ENCODE results near the gene ST6GALNAC2. TPM values are rescaled to one million over a fixed set of nuclear protein-coding genes. Genes with fewer than 3 reads are reported as not detected.
"Not testable (repeated sequence)": the region's sequence is repeated elsewhere in the genome, so short reads cannot be mapped to it uniquely, and the experiment has no call there.

Gene ST6GALNAC2
- total RNA-seq, 4 donors from 2014 or later, result 71.1 to 94.3 (median 80.3) TPM

GRCh38 chr17:76528528-76529223 lies 57.0 kb downstream of the ST6GALNAC2 start:
- Histone ChIP-seq H3K27ac (peak overlapping the region; percentile 94), H3K9me3 (no peaks in the 10 kb centered on the region), H3K4me3 (peak overlapping the region; percentile 19), H3K4me1 (peaks cover 62% of the 10 kb centered on the region), H3K27me3 (no peaks in the 10 kb centered on the region), H3K36me3 (no peaks in the 10 kb centered on the region)
- TF ChIP-seq EP300 (IDR thresholded peaks at IDR 0.05) (no peak), POLR2A (IDR thresholded peaks at IDR 0.05) (no peak), CTCF (IDR thresholded peaks at IDR 0.05) (peak in 1 of 2 donors; percentile 15), POLR2AphosphoS5 (IDR thresholded peaks at IDR 0.05) (no peak)
- no peak for DNase-seq (ENCODE audit: low spot score in 2 of 2)
- WGBS, result 47% methylated on average over 30 of the region's 31 CpGs

GRCh38 chr17:76528156-76528527 lies 57.5 kb downstream of the ST6GALNAC2 start:
- H3K36me3 ChIP-seq, result no peaks in the 10 kb centered on the region
- no peak for TF ChIP-seq CTCF (IDR thresholded peaks at IDR 0.05)
- no peak for TF ChIP-seq POLR2AphosphoS5 (IDR thresholded peaks at IDR 0.05)
- TF ChIP-seq EP300 (IDR thresholded peaks at IDR 0.05), result no peak
- TF ChIP-seq POLR2A (IDR thresholded peaks at IDR 0.05), result no peak
- peaks cover 66% of the 10 kb centered on the region for H3K4me1 ChIP-seq
- H3K27me3 ChIP-seq, result no peaks in the 10 kb centered on the region
- no peaks in the 10 kb centered on the region for H3K9me3 ChIP-seq
- DNase-seq (ENCODE audit: low spot score in 2 of 2), result no peak
- 82% methylated on average over 15 of the region's 15 CpGs for WGBS
- H3K27ac ChIP-seq, result peak overlapping the region; percentile 94
- H3K4me3 ChIP-seq, result peak overlapping the region; percentile 5

DNA sequence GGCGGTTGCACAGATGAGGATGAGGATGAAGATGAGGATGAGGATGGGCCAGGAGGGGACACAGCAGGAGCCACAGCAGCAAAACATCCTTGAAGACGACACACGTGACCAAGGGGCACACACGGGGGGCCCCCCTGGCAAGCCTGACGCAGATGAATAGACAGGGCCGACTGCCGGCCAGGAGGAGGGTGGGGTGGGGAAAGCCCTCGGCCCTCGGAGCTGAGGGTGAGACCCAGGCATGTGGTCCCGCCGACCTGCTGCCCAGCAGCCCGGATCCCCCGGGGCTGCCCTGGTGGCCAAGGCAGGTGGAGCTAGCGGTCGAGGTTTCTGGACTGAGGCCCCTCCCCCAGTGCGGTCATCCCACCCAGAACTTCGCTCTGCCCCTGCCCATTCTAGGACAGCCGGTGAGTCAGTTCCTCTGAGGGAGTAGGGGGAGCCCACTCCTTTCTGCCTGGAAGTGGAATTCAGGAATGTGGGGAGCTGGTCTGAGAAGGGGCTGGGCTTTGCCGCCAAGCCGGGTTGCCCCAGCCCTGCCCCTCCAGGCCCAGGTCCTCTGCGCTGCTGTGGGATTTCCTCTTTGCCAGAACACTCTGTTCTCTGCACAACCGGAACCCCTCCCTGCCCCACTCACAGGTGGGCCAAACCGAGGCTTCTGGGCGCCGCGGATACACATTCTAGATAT lies 58.1 kb downstream of the ST6GALNAC2 start:
- Histone ChIP-seq H3K27ac (peak overlapping the region; percentile 94), H3K4me1 (peaks cover 69% of the 10 kb centered on the region), H3K9me3 (no peaks in the 10 kb centered on the region), H3K36me3 (no peaks in the 10 kb centered on the region), H3K4me3 (peak overlapping the region; percentile 5), H3K27me3 (no peaks in the 10 kb centered on the region)
- TF ChIP-seq EP300 (IDR thresholded peaks at IDR 0.05) (no peak), CTCF (IDR thresholded peaks at IDR 0.05) (peak in 1 of 2 donors; percentile 22), POLR2AphosphoS5 (IDR thresholded peaks at IDR 0.05) (peak in 2 of 3 donors; percentile 12 to 52), POLR2A (IDR thresholded peaks at IDR 0.05) (no peak)
- WGBS, result 43% methylated on average over 13 of the region's 26 CpGs
- DNase-seq (ENCODE audit: low spot score in 2 of 2), result no peak

DNA sequence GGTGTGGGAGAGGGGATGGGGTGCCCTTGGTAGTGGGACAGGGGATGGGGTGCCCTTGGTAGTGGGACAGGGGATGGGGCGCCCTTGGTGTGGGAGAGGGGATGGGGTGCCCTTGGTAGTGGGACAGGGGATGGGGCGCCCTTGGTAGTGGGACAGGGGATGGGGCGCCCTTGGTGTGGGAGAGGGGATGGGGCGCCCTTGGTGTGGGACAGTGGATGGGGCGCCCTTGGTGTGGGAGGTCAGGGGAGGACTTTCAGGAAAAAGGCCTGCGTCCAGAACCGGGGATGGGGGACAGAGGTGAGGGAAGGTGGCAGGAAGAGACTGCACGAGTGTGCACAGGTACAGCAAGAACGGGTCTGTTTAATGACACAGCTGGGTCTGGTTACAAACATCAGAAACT lies 58.6 kb downstream of the ST6GALNAC2 start:
- H3K27me3 ChIP-seq; DNase-seq (ENCODE audit: low spot score in 2 of 2); H3K9me3 ChIP-seq; H3K36me3 ChIP-seq; H3K4me3 ChIP-seq: not testable (repeated sequence)
- peaks cover 69% of the 10 kb centered on the region for H3K4me1 ChIP-seq
- peak overlapping the region; percentile 94 for H3K27ac ChIP-seq
- WGBS, result 73% methylated on average over 9 of the region's 9 CpGs

- DNase-seq (ENCODE audit: low spot score in 2 of 2); H3K27me3 ChIP-seq; H3K36me3 ChIP-seq; H3K27ac ChIP-seq; H3K9me3 ChIP-seq; H3K4me3 ChIP-seq: not testable (repeated sequence)
- H3K4me1 ChIP-seq, result peaks cover 57% of the 10 kb centered on the region
- 93% methylated on average over 8 of the region's 8 CpGs for WGBS
Measured at GRCh38 chr17:76525513-76525833, 60.2 kb downstream of the ST6GALNAC2 start.

GRCh38 chr17:76524598-76525512 lies 60.8 kb downstream of the ST6GALNAC2 start:
- no peak for DNase-seq (ENCODE audit: low spot score in 2 of 2)
- H3K9me3 ChIP-seq, result no peaks in the 10 kb centered on the region
- no peaks in the 10 kb centered on the region for H3K27me3 ChIP-seq
- TF ChIP-seq CTCF (IDR thresholded peaks at IDR 0.05) (no peak), POLR2AphosphoS5 (IDR thresholded peaks at IDR 0.05) (no peak), POLR2A (IDR thresholded peaks at IDR 0.05) (no peak), EP300 (IDR thresholded peaks at IDR 0.05) (no peak)
- no peaks in the 10 kb centered on the region for H3K36me3 ChIP-seq
- H3K27ac ChIP-seq, result no peak overlapping the region
- 50% methylated on average over 25 of the region's 25 CpGs for WGBS
- H3K4me3 ChIP-seq, result no peak overlapping the region
- H3K4me1 ChIP-seq, result peaks cover 51% of the 10 kb centered on the region
